ENCODE measurements around the gene GRAP.

Gene GRAP

GRCh38 chr17:18985475-18985874 lies 61.3 kb downstream of the GRAP start:
- DNase-seq (ENCODE audit: low read depth in 1 of 2, low spot score in 1 of 2), result no peak
- Histone ChIP-seq H3K27me3 (ENCODE audit: insufficient read depth, poor library complexity, severe bottlenecking) (no peaks in the 10 kb centered on the region), H3K4me3 (replicated peaks; ENCODE audit: insufficient read depth, low read length) (no peak overlapping the region), H3K27ac (replicated peaks) (no peak overlapping the region)
- TF ChIP-seq POLR2AphosphoS5 (IDR thresholded peaks at IDR 0.05; ENCODE audit: low read depth), result no peak
- TF ChIP-seq GABPA (IDR thresholded peaks at IDR 0.05; ENCODE audit: low read depth), result no peak
- no peak for TF ChIP-seq SPI1 (IDR thresholded peaks at IDR 0.05; ENCODE audit: borderline replicate concordance, low read depth)
- TF ChIP-seq, protein P1, sequence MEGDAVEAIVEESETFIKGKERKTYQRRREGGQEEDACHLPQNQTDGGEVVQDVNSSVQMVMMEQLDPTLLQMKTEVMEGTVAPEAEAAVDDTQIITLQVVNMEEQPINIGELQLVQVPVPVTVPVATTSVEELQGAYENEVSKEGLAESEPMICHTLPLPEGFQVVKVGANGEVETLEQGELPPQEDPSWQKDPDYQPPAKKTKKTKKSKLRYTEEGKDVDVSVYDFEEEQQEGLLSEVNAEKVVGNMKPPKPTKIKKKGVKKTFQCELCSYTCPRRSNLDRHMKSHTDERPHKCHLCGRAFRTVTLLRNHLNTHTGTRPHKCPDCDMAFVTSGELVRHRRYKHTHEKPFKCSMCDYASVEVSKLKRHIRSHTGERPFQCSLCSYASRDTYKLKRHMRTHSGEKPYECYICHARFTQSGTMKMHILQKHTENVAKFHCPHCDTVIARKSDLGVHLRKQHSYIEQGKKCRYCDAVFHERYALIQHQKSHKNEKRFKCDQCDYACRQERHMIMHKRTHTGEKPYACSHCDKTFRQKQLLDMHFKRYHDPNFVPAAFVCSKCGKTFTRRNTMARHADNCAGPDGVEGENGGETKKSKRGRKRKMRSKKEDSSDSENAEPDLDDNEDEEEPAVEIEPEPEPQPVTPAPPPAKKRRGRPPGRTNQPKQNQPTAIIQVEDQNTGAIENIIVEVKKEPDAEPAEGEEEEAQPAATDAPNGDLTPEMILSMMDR (IDR thresholded peaks at IDR 0.05; ENCODE audit: insufficient read depth, low read length), result no peak
- TF ChIP-seq, protein P2, sequence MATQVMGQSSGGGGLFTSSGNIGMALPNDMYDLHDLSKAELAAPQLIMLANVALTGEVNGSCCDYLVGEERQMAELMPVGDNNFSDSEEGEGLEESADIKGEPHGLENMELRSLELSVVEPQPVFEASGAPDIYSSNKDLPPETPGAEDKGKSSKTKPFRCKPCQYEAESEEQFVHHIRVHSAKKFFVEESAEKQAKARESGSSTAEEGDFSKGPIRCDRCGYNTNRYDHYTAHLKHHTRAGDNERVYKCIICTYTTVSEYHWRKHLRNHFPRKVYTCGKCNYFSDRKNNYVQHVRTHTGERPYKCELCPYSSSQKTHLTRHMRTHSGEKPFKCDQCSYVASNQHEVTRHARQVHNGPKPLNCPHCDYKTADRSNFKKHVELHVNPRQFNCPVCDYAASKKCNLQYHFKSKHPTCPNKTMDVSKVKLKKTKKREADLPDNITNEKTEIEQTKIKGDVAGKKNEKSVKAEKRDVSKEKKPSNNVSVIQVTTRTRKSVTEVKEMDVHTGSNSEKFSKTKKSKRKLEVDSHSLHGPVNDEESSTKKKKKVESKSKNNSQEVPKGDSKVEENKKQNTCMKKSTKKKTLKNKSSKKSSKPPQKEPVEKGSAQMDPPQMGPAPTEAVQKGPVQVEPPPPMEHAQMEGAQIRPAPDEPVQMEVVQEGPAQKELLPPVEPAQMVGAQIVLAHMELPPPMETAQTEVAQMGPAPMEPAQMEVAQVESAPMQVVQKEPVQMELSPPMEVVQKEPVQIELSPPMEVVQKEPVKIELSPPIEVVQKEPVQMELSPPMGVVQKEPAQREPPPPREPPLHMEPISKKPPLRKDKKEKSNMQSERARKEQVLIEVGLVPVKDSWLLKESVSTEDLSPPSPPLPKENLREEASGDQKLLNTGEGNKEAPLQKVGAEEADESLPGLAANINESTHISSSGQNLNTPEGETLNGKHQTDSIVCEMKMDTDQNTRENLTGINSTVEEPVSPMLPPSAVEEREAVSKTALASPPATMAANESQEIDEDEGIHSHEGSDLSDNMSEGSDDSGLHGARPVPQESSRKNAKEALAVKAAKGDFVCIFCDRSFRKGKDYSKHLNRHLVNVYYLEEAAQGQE (IDR thresholded peaks at IDR 0.05; ENCODE audit: insufficient replicate concordance, low read depth), result no peak

- no peak overlapping the region for H3K27ac ChIP-seq (replicated peaks)
- no peaks in the 10 kb centered on the region for H3K27me3 ChIP-seq (ENCODE audit: insufficient read depth, poor library complexity, severe bottlenecking)
- H3K4me3 ChIP-seq (replicated peaks; ENCODE audit: insufficient read depth, low read length), result no peak overlapping the region
- TF ChIP-seq POLR2AphosphoS5 (IDR thresholded peaks at IDR 0.05; ENCODE audit: low read depth) (no peak), GABPA (IDR thresholded peaks at IDR 0.05; ENCODE audit: low read depth) (no peak), SPI1 (IDR thresholded peaks at IDR 0.05; ENCODE audit: borderline replicate concordance, low read depth) (no peak)
- TF ChIP-seq, protein P2 (IDR thresholded peaks at IDR 0.05; ENCODE audit: insufficient replicate concordance, low read depth), result no peak
- TF ChIP-seq, protein P1 (IDR thresholded peaks at IDR 0.05; ENCODE audit: insufficient read depth, low read length), result no peak
- no peak for DNase-seq (ENCODE audit: low read depth in 1 of 2, low spot score in 1 of 2)
Observed at GRCh38 chr17:18984273-18985114, 62.3 kb downstream of the GRAP start.

DNA sequence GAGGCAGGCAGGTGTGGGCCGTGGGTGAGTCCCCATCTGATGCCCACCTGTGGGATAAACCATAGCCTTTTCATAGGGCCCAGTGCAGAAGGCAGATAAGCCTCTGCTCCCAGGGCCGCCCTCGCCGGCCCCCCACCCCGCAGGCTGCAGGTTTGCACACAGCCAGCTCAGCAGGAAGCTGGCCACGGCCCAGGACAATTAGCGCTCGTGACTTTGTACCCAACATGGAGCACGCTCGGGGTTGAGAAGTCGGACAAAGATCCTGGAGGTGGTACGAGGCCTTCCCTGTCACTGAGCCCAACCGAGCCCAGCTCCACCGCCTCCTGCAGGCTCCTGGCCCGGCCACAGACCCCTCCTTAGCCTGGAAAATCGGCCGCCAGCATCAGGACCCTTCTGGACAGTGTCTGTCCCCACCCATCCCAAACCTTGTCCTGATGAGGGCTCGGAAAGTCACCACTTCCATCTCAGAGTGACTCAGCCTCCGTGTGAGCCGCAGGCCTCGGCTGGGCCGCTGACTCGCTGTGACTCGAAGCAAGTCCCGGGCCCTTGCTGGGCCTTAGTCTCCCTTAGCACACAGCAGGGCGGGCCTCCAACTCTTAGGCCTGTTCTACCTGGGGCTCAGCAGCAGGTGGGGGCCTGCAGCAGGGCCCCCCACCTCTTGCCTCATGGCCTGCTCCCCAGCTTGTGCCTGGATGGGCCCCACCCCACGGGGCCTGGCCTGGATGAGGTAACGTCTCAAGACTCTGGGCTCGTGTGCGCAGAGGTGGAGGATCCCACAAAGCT lies 64.9 kb downstream of the GRAP start:
- Histone ChIP-seq H3K27me3 (ENCODE audit: insufficient read depth, poor library complexity, severe bottlenecking) (no peaks in the 10 kb centered on the region), H3K4me3 (replicated peaks; ENCODE audit: insufficient read depth, low read length) (no peak overlapping the region), H3K27ac (replicated peaks) (no peak overlapping the region)
- TF ChIP-seq SPI1 (IDR thresholded peaks at IDR 0.05; ENCODE audit: borderline replicate concordance, low read depth) (no peak), POLR2AphosphoS5 (IDR thresholded peaks at IDR 0.05; ENCODE audit: low read depth) (no peak), GABPA (IDR thresholded peaks at IDR 0.05; ENCODE audit: low read depth) (no peak)
- TF ChIP-seq, protein P1 (IDR thresholded peaks at IDR 0.05; ENCODE audit: insufficient read depth, low read length), result no peak
- TF ChIP-seq, protein P2 (IDR thresholded peaks at IDR 0.05; ENCODE audit: insufficient replicate concordance, low read depth), result no peak
- DNase-seq (ENCODE audit: low read depth in 1 of 2, low spot score in 1 of 2), result no peak
